ENCODE measurements around the gene NDUFV2.
"Not testable (repeated sequence)": the region's sequence is repeated elsewhere in the genome, so short reads cannot be mapped to it uniquely, and the experiment has no call there.

The NDUFV2 gene

DNA sequence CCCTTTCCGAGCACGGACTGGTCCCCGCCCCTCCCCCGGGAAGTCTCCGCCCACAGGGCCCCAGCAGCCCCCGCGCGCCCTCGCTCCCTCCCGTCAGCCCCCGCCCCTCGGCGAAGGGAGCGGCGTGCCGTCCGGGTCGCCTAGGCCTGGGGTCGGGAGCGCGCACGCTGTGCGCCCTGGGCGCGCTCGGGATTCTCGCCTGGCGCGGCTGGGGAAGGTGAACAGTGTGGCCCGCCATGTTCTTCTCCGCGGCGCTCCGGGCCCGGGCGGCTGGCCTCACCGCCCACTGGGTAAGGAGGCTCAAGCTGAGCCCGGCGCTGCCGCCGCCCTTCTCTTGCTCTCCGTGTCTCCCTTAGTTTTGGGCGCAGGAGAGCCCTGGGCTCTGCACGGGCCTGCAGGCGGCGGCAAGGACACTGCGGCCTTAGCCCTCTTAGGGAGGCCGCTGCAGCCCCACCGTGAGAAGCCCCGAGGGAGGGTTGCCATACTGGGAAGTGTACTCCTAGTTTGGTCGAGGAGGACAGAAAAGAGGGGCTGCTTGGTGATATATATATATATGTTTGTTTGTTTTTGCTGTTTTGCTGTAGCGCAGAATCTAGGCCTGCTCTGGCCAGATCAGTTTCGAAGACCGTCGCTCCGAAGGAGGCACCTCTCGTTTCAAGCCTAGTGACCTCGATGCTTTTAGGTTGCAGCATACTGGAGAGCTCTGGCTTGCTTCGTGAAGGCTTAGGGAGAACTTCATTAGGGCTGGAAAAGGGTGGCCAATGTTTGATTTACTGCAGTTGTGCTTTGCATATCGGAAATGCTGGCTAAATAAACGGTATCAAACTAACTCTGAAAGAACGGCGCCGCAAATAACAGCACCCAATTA, at the start of gene NDUFV2:
TSS of gene NDUFV2 (plus strand) at position 192 of the 868 bp plus-strand sequence. CDS start at position 237, 45 bp downstream.
- DNase-seq (ENCODE audit: low read depth) = peak; percentile 97

DNA sequence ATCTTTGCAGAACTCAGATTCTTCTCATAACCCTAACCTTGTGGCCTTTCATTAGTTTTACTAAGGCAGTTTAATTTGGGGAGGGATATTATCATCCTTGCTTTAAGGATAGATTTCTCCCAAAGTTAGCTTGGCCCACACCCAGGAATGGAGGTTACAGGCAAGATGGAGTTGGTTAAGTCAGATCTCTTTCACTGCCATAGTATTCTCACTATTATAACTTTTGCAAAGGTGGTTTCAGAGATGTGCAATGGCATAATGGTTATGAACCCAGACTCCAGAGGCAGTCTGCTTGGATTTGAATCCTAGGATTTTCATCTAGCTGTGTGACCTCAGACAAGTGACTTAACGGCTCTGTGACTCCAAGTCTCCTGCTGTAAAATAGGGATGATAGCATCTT, 48.7 kb upstream of the NDUFV2 start:
- no peak for DNase-seq (ENCODE audit: low read depth)

DNA sequence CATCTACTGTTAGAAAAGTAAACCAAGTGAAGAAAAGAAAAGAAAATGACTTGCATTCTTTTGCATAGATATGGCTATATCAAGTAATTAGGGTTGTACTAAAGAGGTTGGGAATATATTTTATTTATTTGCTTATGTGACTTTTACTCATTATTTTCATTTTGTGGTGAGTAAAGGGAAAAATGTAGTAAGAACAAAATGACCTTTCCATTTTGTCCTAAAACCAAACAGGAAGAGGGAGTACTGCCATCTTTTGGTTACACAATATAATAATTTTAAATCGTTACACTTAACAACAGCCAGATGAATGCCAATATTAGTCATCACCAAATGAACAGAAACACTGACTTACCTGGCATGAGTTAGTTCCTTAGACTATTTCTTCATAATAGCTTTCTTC, 47.3 kb upstream of the NDUFV2 start:
- no peak for DNase-seq (ENCODE audit: low read depth)

DNA sequence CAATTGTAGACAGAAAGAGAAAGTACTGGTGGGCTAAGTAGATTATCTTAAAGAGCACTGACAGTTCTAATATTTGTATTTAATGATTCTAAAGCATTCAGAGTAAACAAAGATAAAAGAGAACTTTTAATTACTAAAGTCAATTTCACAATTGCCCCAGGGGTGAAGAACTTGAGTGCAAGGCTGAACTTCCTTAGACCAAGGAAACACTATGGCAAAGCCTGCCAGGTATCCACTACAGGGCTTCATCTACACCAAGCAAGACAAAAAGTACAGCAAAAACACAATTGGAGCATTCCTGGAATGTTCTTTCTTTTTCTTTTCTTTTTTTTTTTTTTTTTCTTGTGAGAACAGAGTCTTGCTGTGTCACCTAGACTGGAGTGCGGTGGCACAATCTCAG, 46.9 kb upstream of the NDUFV2 start:
- no peak for DNase-seq (ENCODE audit: low read depth)

DNA sequence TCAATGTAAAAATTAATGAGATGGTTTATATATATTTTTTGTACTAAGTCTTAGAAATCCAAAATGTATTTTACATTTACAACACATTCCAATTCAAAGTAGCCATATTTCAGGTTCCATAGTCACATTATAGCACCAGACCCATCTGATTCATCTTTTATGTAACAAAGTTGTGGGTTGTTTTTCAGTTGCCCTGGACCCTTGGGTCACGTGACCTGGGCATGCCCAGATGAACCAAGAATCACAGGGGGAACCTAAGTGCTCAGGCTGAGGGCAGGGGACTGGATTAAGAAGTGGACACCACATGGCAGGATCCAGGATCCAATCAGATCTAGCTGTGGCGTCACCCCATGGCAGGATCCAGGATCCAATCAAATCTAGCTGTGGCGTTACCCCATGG, 44.9 kb upstream of the NDUFV2 start:
- no peak for DNase-seq (ENCODE audit: low read depth)

DNA sequence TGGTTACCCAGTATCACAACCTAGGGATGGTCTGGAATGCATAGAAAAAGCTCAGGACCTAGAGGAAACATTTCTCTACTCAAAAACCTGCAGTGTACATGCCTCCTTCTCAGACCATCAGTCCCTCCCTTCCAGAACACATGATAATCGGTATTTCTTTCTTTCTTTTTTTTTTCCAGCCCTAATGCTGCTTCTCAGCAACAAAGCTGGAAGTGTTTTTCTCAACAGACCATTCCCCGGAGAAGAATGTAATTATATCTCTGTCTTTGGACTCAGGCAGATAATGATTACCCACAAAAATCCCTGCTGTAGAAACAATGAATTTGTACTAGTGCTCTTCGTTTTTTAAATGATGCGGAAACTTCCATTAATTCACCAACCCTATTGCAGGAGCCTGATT, 44.1 kb upstream of the NDUFV2 start:
- DNase-seq (ENCODE audit: low read depth) = no peak

DNA sequence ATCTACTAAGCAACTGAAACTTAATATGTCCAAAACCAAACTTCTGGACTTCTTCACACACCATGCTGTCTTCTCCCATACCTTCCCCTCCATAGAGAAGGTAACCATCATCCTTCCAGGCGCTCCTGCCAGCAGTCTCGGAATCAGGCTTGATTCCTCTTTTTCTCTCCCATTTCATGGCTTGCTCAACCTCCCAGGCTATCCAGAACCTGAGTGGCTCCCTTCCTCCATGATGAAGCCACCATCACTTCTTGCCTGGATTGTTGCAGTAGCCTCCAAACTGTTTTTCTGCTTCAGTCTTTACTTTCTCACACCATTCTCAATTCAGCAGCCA, 40.1 kb upstream of the NDUFV2 start:
- no peak for DNase-seq (ENCODE audit: low read depth)

DNA sequence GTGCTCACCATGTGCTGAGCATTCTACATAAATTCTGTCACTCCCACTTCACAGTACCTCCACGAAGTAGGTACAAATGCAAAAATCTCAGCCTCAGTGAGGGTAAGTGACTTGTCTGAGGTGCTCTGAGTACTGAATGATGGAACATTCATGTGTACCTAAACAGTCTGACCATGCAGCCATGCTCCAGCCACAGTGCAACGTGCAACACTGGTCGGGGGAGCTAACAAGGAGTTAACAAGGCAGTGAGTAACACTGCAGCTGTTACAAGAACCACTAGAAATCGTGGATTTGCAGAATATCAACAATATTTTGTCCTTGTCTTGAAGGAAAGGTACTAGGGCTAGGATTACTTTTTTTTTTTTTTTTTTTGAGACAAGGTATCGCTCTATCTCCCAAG, 36.6 kb upstream of the NDUFV2 start:
- DNase-seq (ENCODE audit: low read depth) = no peak

DNA sequence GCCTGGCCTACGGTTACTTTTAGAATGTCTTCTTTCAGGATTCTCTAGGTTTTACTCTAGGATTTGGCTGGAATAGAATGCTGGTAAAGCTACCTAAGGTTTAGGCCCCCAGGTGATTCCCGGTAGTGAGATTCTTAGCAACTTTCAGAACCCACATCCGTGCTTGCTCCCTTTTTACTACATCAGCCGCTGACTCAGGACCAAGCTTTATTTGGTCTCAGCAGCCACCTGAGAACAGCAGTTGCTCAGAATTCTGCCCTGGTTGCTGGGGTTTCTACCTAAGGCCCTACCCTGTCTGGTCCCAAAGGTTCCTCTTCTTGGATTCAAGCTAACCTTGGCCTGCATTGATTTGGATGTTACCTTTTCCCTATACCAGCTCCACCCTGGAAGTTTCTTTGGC, 36.1 kb upstream of the NDUFV2 start:
- no peak for DNase-seq (ENCODE audit: low read depth)

DNA sequence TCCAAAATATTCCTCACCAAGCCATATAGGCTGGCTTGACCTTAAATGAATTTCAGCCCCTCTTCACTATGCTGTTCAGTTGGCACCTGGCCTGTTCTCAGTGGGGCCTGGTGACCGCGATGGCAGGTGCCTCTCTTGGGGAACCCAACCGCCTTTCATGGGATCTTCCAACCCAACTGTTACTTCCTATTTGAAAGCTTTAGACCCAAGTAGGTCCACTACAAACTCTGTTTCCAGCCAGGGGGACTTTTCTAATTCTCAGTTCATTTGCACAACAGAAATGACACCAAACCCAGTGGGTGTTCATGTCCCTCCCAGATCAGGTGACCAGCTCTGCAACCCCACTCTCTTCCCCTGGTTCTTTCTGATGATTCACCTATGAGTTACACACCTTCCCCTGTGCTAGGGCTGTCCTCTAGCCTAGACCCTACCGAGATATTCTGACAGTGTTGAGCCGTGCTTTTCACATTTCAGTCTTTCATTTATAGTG, 35.6 kb upstream of the NDUFV2 start:
- no peak for DNase-seq (ENCODE audit: low read depth)

DNA sequence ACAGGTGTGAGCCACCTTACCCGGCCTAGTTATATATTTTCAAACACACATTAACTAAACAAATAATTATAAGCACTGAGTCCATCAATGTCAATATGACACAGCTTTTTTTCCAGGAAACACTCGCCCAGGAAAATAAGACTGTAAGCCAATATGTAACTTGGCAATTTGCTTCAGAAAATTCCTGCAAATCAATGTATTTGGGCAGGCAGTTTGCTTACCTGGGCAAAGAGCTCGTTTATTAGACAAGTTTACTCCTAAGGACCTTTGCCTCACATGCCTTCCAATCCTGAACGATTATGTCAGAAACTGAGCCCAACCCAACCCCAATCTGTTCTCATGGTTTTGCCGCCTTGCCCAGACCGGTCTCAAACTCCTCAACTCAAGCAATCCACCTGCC, 34.7 kb upstream of the NDUFV2 start:
- no peak for DNase-seq (ENCODE audit: low read depth)

DNA sequence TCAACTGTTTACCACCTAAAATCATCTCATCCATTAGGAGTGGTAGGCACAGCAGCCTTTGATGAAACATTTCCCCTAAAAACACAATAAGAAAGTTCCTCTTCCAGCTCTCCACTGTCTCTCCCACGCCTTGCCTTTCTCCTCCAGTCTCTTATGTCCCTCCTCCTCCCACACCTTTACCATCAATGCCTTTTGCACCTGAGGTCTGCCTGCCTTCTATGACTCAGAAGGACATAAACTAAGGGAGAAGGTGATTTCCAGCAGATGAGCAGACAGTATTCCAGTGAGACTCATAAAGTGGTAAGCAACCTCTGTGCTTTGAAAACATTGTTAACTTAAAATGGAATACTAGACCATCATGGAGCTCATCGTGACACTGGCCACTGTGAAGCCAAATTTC, 34.2 kb upstream of the NDUFV2 start:
- no peak for DNase-seq (ENCODE audit: low read depth)

DNA sequence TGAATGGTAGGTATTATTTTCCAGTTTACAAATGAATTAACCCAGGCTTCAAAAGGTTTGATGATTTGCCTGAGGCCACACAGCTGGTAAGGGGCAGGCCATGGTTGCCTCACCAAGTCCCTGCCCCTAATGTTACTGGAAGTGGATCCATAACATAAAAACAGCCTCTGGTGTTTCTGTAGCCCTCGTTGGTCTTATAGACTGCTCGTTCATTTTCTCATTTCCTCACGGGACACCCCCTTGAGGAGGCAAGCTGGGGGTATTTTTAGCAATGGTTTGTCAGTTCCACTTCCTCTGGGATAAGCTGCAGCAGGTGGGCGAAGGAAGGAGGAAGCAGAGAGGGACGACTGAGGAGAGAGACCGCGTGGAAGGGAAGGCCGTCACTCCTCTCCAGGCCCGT, 32.9 kb upstream of the NDUFV2 start:
- DNase-seq (ENCODE audit: low read depth) = no peak

DNA sequence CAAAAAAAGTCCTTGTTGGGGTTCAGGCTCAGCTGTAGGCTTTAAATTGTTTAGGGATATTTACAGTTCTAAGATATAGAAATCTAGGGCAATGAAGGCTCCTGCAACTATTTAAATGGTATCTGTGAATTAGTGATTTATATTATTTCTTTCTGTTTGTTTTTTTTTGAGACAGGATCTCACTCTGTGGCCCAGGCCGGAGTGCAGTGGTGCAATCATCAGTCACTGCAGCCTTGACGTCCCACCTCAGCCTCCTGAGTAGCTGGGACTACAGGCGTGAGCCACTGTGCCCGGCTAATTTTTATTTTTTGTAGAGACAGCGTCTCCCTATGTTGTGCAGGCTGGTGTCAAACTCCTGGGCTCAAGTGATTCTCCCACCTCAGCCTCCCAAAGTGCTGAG, 32.3 kb upstream of the NDUFV2 start:
- DNase-seq (ENCODE audit: low read depth) = no peak

DNA sequence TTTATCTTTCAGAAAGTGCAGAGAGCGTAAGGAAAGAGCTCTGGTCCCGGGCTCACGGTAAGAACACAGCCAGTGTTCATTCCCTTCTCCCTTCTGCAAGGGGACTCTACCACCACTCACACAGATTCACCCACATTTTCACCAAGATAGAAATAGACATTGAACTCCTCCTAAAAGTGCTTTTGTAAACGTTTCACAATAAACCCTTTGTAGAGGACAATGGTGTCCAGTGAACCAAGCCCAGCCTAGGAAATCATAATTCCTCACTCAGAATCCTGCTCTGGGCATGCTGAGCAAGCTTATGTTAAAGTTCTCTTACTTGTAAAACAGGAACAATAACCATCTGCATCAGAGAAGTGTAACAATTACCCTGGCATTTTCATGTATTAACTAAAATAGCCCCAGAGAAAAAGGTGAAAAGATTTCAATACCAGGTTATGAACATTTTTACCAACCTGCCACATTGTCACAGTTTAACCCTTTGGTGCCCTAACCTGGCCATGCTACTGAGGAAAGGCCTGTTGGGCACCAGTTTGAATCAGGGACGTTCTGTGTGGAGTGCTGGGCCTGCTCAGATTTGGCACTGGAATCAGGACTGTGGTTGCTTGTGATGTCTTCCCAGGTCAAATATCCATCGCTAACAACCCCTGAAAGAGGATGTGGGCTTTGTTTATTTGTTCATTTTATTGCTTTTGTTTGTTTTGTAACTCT, 22.5 kb upstream of the NDUFV2 start:
- DNase-seq (ENCODE audit: low read depth) = no peak

DNA sequence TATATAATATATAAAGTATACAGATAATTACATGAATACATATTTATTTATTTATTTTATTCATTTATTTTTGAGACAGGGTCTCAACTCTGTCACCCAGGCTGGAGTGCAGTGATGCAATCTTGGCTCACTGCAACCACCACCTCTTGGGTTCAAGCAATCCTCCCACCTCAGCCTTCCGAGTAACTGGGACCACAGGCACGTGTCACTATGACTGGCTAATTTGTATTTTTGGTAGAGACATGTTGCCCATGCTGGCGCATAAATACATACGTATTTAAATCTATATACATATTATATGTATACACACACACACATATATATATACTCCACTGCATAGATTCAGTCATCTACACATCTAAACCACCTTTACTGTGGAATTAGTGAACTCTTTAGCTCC, 20.6 kb upstream of the NDUFV2 start:
- DNase-seq (ENCODE audit: low read depth) = no peak

DNA sequence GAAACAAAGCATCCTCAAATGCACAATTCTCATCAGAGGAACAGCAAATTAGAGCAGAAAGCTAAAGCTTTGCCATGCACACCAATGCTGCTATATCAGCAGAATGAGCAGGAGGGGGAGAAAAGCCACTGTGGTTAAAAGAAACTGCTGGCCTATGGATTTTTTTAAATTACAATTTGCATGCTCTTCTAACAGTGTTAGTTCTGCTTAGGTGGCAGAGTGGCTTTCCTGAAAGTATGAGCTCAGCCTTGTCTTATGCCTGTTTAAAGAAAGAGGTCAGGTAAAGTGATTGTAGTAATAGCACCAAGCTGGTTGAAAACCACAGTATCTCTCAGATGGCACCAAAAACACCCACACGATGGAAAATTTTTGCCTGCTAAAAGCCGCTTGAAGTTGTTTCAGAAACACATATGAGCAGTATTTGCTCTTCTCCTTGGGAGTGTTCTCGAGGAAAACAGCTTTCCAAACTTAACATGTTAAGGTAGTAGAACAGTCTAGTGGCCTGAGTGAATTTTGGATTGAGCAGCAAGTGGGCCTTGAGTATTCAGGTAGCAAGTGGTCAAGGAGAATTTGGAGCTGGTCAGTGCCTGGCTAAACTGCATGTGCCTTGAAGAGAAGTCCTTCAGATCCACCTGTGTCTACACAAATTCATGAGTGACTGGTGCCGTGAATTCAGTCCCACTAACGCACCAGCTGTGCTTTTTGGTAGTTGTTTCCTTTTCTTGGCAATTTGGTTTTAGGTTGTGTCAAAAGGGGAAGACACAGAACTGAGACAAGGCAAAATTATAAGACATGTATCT, 19.6 kb upstream of the NDUFV2 start:
- DNase-seq (ENCODE audit: low read depth) = no peak

DNA sequence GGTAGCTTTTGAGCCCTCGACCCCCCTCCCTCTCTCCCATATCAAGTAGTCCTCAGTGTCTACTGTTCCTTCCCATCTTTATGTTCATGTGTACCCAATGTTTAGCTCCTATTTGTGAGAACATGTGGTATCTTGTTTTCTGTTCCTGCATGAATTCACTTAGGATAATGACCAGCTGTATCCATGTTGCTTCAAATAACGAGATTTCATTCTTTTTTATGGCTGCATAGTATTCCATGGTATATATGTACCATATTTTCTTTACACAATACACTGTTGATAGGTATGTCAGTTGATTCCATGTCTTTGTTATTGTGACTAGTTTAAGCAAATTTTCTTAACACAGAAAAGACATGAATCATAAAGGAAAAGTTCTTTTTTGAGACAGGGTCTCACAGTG, 16.5 kb upstream of the NDUFV2 start:
- DNase-seq (ENCODE audit: low read depth) = no peak

DNA sequence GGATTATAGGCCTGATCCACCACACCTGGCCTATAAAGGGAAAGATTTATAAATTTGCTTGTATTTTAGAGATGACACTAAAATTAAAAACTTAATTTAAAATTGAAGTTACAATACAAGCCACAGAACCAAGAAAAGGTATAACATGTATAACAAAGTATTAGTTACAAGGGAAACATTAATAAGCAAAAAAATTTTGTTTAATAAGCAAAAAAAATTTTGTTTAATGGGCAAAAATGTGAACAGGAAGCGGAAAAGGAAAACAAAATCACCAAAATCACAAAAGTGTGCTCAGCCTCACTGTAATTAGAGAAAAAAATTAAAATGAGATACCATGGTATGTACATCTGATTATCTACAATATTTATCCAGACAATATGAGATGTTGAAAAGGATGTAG, 15.9 kb upstream of the NDUFV2 start:
- DNase-seq (ENCODE audit: low read depth) = no peak

DNA sequence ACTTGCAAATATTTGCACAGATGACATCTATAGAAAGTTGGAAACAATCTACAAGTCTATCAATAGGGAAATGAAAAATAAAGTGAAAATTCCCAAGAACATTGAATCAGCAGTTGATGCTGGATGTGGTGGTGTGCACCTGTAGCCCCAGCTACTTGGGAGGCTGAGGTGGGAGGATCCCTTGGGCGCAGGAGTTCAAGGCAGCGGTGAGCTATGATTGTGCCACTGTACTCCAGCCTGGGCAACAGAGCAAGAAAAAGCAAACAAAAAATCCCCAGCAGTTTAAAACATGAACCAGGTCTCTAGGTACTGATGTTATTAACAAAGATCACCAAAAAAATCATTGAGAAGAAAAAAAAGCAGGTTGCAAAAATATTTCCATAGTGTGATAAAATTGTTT, 15.4 kb upstream of the NDUFV2 start:
- DNase-seq (ENCODE audit: low read depth) = no peak

DNA sequence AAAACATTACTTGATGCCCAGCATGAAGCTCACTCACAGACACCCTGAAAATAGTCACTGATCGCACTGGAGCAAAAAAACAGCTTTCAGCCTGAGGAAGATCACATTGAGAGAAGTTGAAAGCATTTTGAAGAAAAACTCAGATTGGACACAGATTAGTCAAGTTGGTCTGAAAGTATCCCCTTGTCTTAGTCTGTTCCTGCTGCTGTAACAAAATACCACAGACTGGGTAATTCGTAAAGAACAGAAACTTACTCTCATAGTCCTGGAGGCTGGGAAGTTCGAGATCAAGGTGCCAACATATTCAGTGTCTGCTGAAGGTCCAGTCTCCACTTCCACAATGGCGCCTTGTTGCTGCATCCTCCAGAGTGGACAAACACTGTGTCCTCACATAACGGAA, 14.2 kb upstream of the NDUFV2 start:
- no peak for DNase-seq (ENCODE audit: low read depth)

DNA sequence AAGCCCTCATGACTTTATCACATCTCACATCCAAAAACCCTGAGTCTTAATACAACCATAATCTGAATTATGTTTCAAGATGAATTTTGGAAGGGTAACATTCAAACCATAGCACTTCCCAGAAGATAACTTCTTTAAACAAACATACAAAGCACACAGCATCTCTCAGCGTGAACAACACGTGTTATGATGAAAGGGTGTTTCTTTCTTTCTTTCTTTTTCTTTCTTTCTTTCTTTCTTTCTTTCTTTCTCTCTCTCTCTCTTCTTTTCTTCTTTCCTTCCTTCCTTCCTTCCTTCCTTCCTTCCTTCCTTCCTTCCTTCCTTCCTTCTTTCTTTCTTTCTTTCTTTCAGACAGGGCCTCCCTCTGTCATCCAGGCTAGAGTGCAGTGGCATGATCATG, 13.8 kb upstream of the NDUFV2 start:
- not testable (repeated sequence) for DNase-seq (ENCODE audit: low read depth)

DNA sequence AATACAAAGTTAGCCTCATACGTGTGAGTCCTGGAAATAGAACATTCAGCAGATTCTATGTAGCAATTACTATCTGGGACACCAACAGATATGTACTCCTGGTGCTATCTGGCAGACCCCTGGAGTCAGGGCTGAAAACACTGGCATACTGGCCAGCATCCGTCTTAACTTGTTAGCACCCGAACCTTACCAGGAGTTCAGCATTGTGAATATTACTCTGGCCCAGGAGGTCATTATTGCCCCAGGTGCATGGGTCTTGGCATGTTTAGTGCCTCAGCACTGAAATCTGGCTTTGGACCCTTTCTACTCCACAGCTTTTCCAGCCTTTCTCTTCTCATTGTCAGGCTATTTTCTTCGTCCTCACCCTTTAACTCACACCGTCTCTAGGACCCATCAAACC, 11.9 kb upstream of the NDUFV2 start:
- no peak for DNase-seq (ENCODE audit: low read depth)

Data from stimulated activated CD8-positive, alpha-beta memory T cell treated with anti-CD3 and anti-CD28 coated beads, Interleukin-15, amount 100 ng/mL, for 24 hours (primary cell).